Hematopoietic multipotent progenitor cell (in vitro differentiated cells): ENCODE measurements around the gene HRH1. TPM values are rescaled to one million over a fixed set of nuclear protein-coding genes. Genes with fewer than 3 reads are reported as not detected.
"Not testable (repeated sequence)": the region's sequence is repeated elsewhere in the genome, so short reads cannot be mapped to it uniquely, and the experiment has no call there.

Source experiments
- DNase-seq, 3 donors: peaks; one replicate each; pipeline ENCODE4 v3.0.0-alpha.2; 2011 to 2015; ENCODE audit warnings: low read depth in 2 of 3, low spot score in 2 of 3
- total RNA-seq: library from RNA; depleted of rRNA; stranded (reverse); fragments of >200 nt; gene quantifications from one replicate; pipeline ENCODE4 v1.2.3, GENCODE V29; 2012

The HRH1 gene, protein sequence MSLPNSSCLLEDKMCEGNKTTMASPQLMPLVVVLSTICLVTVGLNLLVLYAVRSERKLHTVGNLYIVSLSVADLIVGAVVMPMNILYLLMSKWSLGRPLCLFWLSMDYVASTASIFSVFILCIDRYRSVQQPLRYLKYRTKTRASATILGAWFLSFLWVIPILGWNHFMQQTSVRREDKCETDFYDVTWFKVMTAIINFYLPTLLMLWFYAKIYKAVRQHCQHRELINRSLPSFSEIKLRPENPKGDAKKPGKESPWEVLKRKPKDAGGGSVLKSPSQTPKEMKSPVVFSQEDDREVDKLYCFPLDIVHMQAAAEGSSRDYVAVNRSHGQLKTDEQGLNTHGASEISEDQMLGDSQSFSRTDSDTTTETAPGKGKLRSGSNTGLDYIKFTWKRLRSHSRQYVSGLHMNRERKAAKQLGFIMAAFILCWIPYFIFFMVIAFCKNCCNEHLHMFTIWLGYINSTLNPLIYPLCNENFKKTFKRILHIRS
- total RNA-seq, result under 0.01 TPM

DNA sequence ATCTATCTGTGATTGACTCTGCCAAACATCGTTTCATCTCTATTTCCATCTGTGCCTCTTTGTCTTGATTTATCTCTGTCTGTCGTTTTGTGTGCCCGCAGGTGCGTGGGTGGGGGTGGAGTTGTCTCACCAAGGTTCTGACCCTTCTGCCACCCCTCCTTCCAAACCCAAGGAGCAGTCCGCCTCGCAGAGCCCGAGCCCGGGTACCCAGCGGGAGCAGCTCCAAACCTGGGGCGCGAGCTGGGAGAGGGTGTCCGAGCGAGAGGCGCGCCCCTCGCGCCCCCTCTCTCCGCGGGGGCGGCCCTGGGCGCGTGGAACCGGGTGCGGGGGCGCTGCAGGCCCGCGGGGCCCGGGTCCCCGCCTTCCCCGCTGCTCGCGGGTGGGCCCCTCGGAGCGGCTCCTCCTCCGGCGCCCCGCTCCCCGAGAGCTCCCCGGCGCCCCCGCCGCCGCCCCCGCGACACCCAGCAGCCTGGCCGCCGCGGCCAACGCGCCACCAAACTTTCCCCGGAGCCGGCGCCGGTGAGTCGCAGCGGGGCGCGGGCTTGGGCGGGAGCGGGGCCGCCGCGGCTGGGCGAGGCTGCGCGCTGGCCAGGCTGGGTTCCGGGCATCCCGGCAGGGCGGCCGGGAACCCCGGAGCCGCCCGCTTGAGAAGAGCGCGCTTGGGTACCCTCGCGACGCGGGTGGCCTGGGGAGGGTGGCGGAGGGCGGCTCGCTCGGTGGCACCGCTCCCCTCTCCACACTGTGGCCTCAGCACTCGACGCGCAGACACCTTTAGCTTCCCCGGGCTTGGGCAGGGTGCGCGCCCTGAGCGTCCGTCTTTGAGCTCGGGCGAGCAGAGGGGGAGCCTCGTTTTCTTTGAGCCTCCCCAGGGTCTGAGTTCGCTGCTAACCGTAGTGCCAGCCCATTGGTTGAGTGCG, at the start of gene HRH1:
HRH1 (plus strand) TSS at position 458 of the 917 bp plus-strand sequence. CDS start 104,545 bp downstream, outside the sequence.
- peak in 1 of 3 donors; percentile 29 for DNase-seq

DNA sequence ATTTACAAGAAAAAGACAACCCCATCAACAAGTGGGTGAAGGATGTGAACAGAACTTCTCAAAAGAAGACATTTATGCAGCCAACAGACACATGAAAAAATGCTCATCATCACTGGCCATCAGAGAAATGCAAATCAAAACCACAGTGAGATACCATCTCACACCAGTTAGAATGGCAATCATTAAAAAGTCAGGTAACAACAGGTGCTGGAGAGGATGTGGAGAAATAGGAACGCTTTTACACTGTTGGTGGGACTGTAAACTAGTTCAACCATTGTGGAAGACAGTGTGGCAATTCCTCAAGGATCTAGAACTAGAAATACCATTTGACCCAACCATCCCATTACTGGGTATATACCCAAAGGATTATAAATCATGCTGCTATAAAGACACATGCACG, 41.0 kb upstream of the HRH1 start:
- DNase-seq, result not testable (repeated sequence)

DNA sequence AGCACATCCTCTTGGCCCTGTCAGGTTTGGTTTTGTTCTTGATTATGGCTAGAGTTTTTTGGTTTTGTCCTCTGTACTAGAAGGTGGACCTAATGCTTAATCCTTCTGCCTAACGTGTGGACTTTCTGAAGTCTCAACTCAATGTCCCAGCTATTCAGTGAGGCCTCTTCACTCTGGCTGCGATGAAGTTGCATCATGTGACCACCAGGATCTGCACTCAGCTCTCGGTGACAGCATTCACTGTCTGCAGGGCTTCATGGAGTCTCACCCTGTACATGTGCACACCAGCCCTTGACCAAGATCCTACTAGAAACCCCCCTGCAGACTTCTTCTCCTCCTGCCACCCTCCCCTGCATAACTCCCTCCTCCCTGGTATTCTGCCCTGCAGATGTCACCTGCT, 38.7 kb upstream of the HRH1 start:
- DNase-seq, result no peak

DNA sequence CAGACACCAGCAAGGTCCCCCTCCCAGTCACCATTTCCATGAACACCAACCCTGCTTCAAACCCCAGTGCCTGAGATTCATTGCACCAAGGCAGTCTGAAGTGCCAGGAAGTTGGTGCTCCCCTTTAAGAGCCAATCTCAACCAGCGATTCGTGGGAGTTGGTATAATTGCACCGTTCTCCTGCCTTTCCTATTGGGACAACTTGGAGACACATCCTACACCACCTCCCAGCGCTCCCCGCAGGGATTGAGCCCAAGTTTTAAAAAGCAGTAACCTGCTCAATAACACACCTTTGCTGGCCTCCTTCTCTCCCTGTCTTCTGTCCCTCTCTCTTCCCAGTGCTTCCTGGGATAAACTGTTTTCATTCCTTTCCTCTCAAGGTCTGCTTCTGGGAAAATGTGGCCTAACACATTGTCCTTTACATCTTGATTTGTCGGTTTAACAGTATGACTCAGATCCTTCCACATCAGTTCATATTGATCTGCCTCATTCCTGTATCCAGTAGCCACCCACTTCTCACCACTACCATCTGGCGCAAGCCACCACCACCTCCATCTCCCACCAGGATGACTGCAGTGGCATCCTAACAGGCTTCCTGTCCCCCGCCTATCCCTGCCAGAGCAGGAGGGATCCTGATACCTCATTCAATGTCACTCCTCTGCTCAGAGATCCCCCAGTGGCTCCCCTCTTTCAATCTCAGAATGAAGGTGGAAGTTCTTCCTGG, 37.8 kb upstream of the HRH1 start:
- no peak for DNase-seq

DNA sequence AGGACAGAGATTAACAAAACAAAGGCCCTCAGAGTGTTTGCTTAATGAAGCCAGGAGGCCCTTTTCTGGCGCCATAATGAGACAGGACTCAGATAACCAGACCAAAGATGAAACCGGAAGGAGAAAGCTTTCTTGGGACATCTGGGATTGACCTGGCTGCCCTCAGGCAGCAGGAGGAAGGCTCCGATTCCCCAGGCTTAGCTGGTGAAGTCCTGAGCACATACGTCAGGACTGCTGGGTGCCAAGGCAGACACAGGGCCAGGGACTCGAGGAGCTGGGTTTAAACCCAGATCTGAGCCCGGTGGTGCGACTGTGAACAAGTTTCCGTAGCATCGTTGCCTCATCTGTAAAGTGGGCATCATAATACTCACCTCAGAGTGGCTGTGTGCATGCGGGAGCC, 36.7 kb upstream of the HRH1 start:
- no peak for DNase-seq

DNA sequence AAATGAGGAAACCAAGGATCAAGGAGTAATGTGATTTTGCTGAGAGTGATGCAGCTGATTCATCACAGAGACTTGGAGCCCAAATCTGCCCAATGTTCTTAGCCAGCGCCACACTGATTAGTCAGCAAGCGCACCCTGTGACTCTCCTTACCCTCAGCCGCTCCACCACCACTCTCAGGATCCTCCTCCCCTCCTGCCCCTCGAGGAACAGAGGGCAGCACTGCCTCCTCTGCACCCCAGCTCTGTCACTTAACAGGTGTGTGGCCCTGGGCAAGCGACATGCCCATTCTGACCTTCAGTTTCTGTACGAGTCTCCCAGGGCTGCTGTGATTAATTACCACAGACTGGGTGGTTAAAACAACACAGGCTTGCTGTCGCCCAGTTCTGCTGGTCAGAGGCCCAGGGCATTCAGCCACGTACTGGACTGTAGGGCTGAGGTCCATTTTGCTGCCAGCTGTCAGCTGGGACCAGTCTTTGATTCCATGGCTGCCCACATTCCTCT, 36.1 kb upstream of the HRH1 start:
- DNase-seq, result no peak

DNA sequence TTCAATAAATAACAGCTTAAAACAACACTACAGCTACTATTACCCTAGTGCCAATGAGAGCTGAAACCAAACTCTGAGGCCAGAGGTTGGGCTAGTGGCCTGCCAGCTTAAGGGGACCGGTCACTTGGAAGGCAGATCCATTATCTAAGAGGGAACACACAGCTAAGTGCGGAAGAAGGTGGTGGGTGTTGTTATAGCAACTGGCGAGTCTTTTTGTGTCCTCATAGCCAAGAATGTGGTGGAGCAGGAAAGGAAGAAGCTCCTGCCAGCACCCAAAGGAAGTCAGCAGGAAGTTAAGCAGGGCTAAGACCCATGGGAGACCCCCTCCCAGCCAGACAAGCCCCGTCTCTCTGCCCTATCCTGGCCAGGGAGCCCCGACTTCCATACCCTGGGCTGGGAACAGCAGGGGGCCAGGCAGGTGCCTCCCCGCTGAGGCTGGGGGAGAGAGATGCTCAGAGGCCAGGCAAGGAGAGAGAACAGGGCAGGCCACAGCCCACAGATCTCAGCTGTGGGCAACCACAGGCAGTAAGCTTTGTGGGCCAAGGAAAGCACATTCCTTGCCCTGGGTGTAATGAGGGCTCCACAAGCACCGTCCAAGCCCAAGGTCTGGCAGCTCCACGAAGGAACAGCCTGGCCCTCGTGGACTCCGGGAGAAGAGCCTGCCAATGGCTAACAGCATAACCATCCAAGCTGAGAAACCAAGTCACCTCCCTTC, 34.0 kb upstream of the HRH1 start:
- DNase-seq, result peak in 1 of 3 donors; percentile 33

DNA sequence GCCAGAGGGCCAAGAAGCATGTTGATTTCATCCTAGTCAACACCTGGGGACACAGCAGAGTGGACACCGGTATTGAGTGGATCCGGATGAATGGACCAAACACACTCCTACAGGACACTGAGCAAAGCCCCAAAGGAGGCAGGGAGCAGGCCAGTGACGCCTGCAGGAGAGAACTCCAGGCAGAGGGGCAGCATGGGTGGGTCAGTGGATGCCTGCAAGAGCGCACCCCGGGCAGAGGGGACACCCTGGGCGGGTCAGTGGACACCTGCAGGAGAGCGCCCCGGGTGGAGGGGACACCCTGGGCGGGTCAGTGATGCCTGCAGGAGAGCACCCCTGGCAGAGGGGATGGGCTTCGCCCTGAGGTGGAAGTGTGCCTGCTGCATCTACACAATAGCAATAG, 27.6 kb upstream of the HRH1 start:
- no peak for DNase-seq

DNA sequence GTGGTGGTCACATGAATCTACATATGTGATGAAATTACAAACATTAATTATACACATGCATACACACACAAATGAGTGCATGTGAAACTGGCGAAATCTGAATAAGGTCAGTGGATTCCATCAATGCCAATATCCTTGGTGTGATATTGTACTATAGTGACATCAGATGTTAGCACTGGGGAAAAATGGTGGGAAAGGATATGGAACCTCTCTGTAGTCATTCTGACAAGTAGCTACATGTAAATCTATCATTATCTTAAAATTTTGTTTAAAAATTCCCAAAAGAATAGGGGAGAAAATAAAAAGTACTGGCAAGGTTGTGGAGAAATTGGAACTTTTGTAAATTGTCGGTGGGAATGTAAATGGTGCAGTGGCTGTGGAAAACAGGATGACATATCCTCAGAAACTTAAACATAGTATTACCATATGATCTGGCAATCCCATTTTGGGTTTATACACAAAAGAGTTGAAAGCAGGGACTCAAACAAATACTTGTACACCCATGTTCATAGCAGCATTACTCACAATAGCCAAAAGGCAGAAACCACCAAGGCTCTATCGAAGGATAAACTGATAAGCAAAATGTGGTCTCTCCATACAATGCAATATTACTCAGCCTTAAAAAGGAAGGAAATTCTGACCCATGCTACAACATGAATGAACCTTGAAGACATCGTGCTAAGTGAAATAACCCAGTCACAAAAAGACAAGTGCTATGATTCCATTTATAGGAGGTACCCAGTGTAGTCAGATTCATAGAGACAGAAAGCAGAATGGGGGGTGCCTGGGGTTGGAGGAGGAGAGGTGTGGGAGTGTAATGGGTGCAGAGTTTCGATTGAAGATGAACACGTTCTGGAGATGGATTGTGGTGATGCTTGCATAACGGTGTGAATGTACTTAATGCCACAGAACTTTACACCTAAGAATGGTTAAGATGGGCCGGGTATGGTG, 25.3 kb upstream of the HRH1 start:
- no peak for DNase-seq

DNA sequence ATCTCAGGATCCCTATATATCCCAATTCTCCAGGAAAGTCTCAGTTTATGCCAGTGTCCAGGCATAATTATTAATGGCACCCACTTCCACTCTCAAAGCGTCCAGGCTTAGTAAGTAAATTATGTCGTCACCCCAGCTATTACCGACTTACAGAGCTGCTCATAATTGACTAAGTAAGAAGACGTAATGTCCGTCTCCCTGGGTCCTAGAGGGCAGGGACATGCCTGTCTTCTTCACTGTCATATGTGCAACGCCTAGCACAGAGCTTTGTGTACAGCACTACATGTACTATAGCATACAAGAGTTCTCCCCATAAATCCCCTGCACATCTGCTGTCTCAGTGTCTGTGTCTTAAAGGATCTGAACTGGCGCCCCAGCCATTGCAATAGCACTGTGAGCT, 23.9 kb upstream of the HRH1 start:
- DNase-seq, result no peak

DNA sequence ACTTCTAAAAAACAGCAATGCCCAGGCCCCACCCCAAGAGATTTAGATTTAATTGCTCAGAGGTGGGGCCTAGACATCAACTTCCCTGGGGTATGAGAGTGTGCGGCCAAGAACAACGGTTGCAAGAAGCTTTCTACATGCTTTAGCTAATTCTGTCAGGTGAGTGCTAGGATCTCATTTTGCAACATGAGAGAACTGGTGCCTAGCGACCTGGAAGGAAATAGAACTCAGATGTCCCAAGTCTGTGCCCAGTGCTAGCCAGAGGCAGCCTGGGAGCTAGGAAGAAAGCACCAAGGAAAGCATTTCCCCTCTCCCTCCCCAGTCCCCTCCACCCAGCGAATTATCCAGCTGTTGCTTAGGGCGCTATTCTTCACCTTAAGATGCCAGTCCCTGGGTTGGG, 22.9 kb upstream of the HRH1 start:
- no peak for DNase-seq

DNA sequence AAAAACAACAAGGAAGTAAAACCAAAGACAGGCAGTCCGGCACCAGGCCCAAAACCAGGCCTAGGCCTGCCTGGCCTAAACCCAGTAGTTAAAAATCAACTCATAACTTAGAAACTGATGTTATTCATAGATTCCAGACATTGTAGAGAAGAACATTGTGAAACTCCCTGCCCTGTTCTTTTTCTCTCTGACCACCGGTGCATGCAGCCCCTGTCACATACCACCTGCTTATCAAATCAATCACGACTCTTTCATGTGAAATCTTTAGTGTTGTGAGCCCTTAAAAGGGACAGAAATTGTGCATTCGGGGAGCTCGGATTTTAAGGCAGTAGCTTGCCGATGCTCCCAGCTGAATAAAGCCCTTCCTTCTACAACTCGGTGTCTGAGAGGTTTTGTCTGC, 22.4 kb upstream of the HRH1 start:
- DNase-seq, result not testable (repeated sequence)

DNA sequence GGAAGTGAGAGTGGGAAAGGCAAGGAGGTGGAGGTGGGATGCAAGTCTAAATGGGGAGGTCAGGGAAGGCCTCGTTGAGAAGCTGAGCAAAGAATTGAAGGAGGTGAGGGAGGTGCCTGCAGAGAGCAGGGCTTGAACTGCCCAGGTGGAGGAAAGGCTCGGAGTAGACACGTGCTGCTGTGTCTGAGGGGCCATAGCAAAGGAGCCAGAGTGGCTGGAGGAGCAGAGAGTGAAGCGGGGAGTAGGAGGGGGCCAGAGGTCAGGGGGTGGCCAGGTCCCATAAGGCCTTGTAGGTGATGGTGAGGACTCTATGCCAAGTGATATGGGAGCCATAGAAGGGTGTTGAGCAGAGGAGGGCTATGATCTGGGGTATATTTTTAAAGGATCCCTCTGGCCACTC, 21.4 kb upstream of the HRH1 start:
- no peak for DNase-seq

DNA sequence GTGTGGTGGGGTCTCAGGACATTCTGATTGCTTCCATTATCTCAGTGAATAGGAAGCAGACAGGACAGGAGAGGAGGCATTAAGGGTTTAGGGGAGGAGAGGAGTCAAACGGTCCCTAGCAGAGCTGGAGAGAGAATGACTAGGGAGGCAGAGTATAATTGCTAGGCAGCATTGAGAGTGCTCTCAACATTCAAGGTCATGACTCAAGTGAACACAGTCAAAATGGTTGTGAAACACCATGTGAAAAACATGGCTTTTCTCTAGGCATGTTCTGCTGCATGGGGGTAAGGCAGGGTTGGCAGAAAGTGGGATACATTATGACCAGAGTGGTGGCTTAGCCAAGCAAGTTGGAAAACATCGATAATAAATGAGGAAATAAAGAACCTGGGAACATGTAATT, 19.5 kb upstream of the HRH1 start:
- DNase-seq, result no peak

DNA sequence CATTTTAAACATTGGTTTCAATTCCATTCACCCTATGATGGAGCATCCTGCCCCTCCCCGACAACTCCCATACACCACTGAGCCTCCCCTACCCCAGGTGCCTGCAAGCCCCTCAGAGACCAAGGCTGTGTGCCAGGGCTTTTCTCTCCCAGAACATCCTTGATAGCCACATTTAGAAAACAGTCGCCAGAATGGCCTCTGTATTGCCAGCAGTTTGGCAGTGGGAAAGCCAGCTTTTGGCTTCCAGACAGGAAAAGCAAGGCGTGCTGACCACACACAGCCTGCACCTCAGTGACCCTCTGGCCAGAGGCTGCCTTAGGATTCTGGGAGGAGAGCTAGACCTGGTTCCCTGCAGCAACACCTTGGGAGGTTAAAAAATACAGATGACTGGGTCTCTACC, 18.2 kb upstream of the HRH1 start:
- no peak for DNase-seq

DNA sequence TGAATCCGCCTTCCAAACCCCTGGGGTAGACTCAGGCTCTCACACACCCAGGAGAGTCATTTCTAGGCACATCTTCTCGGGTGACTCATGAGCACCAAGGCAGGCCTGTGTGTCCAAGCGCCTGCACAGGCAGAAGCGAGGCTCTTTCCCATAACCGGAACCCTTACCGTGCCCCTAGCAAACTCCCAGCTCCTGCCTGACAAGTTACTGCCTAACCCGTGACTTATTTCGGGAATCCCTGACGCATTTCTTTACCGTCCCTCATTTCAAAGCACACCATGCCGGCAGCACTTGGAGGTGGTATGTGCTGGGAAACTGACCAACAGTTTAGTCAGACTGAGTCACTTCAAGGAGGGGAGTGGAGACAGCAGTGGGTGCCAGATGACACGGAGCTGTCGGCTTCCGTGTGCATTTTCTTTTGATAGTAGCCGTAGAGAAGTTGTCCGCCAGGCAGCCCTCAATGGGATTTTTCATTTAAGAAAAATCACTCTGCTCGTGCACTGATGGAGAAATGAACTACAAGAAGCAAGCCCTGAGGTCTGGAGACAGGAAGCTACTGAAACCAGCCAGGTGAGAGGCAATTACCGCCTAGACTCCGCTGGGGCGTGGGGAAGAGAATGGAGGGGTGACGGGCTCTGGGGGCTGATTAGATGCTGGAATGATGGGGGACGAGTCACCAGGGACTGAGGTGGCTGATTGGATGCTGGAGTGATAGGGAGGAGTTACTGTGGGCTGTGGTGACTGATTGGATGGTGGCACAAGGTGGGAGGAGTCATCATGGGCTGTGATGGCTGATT, 17.3 kb upstream of the HRH1 start:
- DNase-seq, result no peak

DNA sequence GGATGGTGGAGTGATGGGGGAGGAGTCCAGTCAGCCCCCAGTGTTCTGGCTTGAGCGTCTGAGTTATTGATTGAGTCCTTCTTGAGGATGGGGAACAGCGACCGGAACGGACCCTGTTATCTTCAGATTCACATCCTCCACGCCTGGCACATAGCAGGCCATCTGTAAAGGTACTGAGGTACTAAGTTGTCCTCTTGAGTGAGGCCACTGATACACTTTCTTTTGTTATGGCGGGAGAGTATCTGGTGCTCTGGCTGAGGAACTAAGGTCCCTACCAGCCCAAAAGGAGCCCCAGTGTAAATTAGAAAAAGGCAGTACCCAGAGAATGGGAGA, 16.7 kb upstream of the HRH1 start:
- DNase-seq, result no peak

DNA sequence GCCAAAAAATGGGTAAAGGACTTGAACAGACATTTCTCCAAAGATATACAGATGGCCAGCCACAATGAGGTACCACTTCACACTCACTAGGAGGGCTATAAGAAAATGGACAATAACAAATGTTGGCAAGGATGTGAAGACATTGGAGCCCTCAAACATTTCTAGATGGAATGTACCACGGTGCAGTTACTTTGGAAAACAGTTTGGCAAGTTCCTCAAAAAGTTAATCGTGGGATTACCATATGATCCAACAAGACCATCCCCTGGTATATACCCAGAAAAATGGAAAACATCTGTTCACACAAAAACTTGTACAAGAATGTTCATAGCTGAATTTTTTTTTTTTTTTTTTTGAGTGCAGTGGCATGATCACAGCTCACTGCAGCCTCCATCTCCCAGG, 15.9 kb upstream of the HRH1 start:
- no peak for DNase-seq
